Spleen (tissue), 7 donors: ENCODE data around the gene SH3BP5L.
"Not testable (repeated sequence)": the region's sequence is repeated elsewhere in the genome, so short reads cannot be mapped to it uniquely, and the experiment has no call there.

Experiments
- CTCF ChIP-seq, 11 experiments: fragments of 200-600 bp in 7 of 11; fragments of 450-650 bp in 4 of 11; sonication (generic) in 4 of 11; IDR thresholded peaks in 8 of 11; conservative IDR thresholded peaks in 3 of 11; 1 replicate in 7 of 11; 2 replicates in 4 of 11; pipeline versions ENCODE4 v1.4.0 to v1.8.0; 2016 to 2021; ENCODE audit warnings: antibody characterized with exemption in 11 of 11, inconsistent platforms in 4 of 11, mild to moderate bottlenecking in 1 of 11
- POLR2A ChIP-seq, 3 donors: fragments of 450-650 bp; IDR thresholded peaks; one replicate each; pipeline ENCODE4 v1.5.1; 2017; ENCODE audit warnings: antibody characterized with exemption in 3 of 3, mild to moderate bottlenecking in 1 of 3
- POLR2AphosphoS5 ChIP-seq, 3 donors: sonication (generic); formaldehyde crosslinking; IDR thresholded peaks; one replicate each; pipeline ENCODE4 v1.5.1; 2017; ENCODE audit warnings: antibody characterized with exemption in 3 of 3
- donor health status: DM: no; HTN: no; CAD: no; lungs with moderate emphysema.
- donor health status: DM: no; HTN: no; CAD: no.
- donor health status: DM: no; HTN: no; CAD: no.

GRCh38 chr1:248830718-248831017, 5.0 kb upstream of the SH3BP5L start:
- TF ChIP-seq CTCF (IDR thresholded peaks at IDR 0.05 in 8 of 11, conservative IDR thresholded peaks at IDR 0.05 in 3 of 11); POLR2A (IDR thresholded peaks at IDR 0.05); POLR2AphosphoS5 (IDR thresholded peaks at IDR 0.05): not testable (repeated sequence)
